Measurements from ENCODE around the gene GSN.

GSN gene

GRCh38 chr9:121303456-121304451, 35.8 kb downstream of the GSN start:
- in situ Hi-C loops (cut with HindIII; ENCODE audit: low sequenced_read_pairs): no loop called here

GRCh38 chr9:121304707-121305106, 36.7 kb downstream of the GSN start:
- TF ChIP-seq CTCF (IDR thresholded peaks at IDR 0.05; ENCODE audit: low read depth, low read length, missing control alignments): no peak
- in situ Hi-C loops (cut with HindIII; ENCODE audit: low sequenced_read_pairs): no loop called here
- H3K4me3 ChIP-seq (ENCODE audit: low read depth, low read length): no peak overlapping the region
- DNase-seq (ENCODE audit: low read depth): no peak

More at GRCh38 chr9:121303456-121304451, 35.8 kb downstream of the GSN start:
- H3K4me3 ChIP-seq (ENCODE audit: low read depth, low read length): no peak overlapping the region
- no peak for DNase-seq (ENCODE audit: low read depth)
- no peak for TF ChIP-seq CTCF (IDR thresholded peaks at IDR 0.05; ENCODE audit: low read depth, low read length, missing control alignments)

GRCh38 chr9:121305269-121305994, 37.5 kb downstream of the GSN start:
- H3K4me3 ChIP-seq (ENCODE audit: low read depth, low read length): no peak overlapping the region
- in situ Hi-C loops (cut with HindIII; ENCODE audit: low sequenced_read_pairs): no loop called here
- no peak for TF ChIP-seq CTCF (IDR thresholded peaks at IDR 0.05; ENCODE audit: low read depth, low read length, missing control alignments)
- no peak for DNase-seq (ENCODE audit: low read depth)

GRCh38 chr9:121307976-121308375, 40.0 kb downstream of the GSN start:
- in situ Hi-C loops (cut with HindIII; ENCODE audit: low sequenced_read_pairs): no loop called here
- no peak for TF ChIP-seq CTCF (IDR thresholded peaks at IDR 0.05; ENCODE audit: low read depth, low read length, missing control alignments)
- DNase-seq (ENCODE audit: low read depth): no peak
- H3K4me3 ChIP-seq (ENCODE audit: low read depth, low read length): no peak overlapping the region

GRCh38 chr9:121308765-121309164, 40.8 kb downstream of the GSN start:
- TF ChIP-seq CTCF (IDR thresholded peaks at IDR 0.05; ENCODE audit: low read depth, low read length, missing control alignments): no peak
- H3K4me3 ChIP-seq (ENCODE audit: low read depth, low read length): no peak overlapping the region
- no peak for DNase-seq (ENCODE audit: low read depth)
- in situ Hi-C loops (cut with HindIII; ENCODE audit: low sequenced_read_pairs): no loop called here

GRCh38 chr9:121309171-121309570, 41.2 kb downstream of the GSN start:
- no peak overlapping the region for H3K4me3 ChIP-seq (ENCODE audit: low read depth, low read length)
- no peak for DNase-seq (ENCODE audit: low read depth)
- in situ Hi-C loops (cut with HindIII; ENCODE audit: low sequenced_read_pairs): no loop called here
- no peak for TF ChIP-seq CTCF (IDR thresholded peaks at IDR 0.05; ENCODE audit: low read depth, low read length, missing control alignments)
